Peyer's patch (tissue), 4 donors: ENCODE measurements around the gene EPS8L3.

Experiments used
- POLR2A ChIP-seq, 2 donors: fragments of 450-650 bp; IDR thresholded peaks; one replicate each; pipeline ENCODE4 v1.5.1; 2017; ENCODE audit warnings: antibody characterized with exemption in 2 of 2, mild to moderate bottlenecking in 2 of 2, moderate library complexity in 2 of 2
- TF ChIP-seq, protein P1 (sequence below), 6 experiments: fragments of 450-650 bp in 4 of 6; fragments of 200-600 bp in 2 of 6; sonication (generic) in 1 of 6; IDR thresholded peaks; one replicate each; pipeline ENCODE4 v1.5.1; 2017 to 2019; ENCODE audit warnings: antibody characterized with exemption in 6 of 6, mild to moderate bottlenecking in 3 of 6, moderate library complexity in 1 of 6

- TF ChIP-seq, protein P1, sequence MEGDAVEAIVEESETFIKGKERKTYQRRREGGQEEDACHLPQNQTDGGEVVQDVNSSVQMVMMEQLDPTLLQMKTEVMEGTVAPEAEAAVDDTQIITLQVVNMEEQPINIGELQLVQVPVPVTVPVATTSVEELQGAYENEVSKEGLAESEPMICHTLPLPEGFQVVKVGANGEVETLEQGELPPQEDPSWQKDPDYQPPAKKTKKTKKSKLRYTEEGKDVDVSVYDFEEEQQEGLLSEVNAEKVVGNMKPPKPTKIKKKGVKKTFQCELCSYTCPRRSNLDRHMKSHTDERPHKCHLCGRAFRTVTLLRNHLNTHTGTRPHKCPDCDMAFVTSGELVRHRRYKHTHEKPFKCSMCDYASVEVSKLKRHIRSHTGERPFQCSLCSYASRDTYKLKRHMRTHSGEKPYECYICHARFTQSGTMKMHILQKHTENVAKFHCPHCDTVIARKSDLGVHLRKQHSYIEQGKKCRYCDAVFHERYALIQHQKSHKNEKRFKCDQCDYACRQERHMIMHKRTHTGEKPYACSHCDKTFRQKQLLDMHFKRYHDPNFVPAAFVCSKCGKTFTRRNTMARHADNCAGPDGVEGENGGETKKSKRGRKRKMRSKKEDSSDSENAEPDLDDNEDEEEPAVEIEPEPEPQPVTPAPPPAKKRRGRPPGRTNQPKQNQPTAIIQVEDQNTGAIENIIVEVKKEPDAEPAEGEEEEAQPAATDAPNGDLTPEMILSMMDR (IDR thresholded peaks at IDR 0.05), result no peak
- TF ChIP-seq POLR2A (IDR thresholded peaks at IDR 0.05), result no peak
Measured at GRCh38 chr1:109759513-109760334, 4.0 kb downstream of the EPS8L3 start.
